HCT116 (cell line): Measurements from ENCODE around the gene MRPL37. TPM values are rescaled to one million over a fixed set of nuclear protein-coding genes. Genes with fewer than 3 reads are reported as not detected.

ENCODE experiments used
- ATAC-seq: fragments of 200-7000 bp; cut with Tn5 transposase; 2 replicates; pipeline ENCODE4 v1.9.1; 2020; ENCODE audit warnings: mild to moderate bottlenecking, moderate library complexity
- BruUV-seq: library from RNA; stranded (reverse); fragments of 400-500 nt; replicated peaks from 2 replicates; lab custom pipeline; 2021; lab: Mats Ljungman, UMichigan
- CTCF ChIA-PET: fragments of 300-600 bp; sonication (Branson Sonifier 250); formaldehyde crosslinking; loops from one replicate; lab custom pipeline; 2021; ENCODE audit warnings: antibody characterized with exemption; lab: Charles Lee
- POLR2A ChIA-PET: fragments of 300-600, 350-600 bp; sonication (Branson Sonifier 250); formaldehyde crosslinking; loops from one replicate; lab custom pipeline; 2021; ENCODE audit warnings: antibody characterized with exemption; lab: Charles Lee
- RAD21 ChIA-PET, 2 experiments: fragments of 300-600 bp; sonication (Branson Sonifier 250); formaldehyde crosslinking; loops; one replicate each; lab custom pipeline; 2023; ENCODE audit warnings: low total read pairs in 2 of 2; ENCODE audit not compliant: uncharacterized antibody in 2 of 2, unreplicated experiment in 2 of 2, low non-redundant PET in 1 of 2; lab: Charles Lee
- DNase-seq: peaks from one replicate; pipeline ENCODE4 v3.0.0-alpha.2; 2010; ENCODE audit warnings: low read depth, low spot score
- H2AFZ ChIP-seq: fragments of 200-600 bp; shearing (Covaris generic), sonication (generic); 2 replicates; pipeline ENCODE4 v1.6.1; 2017; ENCODE audit warnings: low read depth, mixed run types, mixed read lengths, antibody characterized with exemption, low read length; ENCODE audit not compliant: poor library complexity, severe bottlenecking
- H3K27ac ChIP-seq: 2 replicates; pipeline ENCODE4 v1.5.1; 2012; ENCODE audit warnings: low read depth, low read length
- H3K27me3 ChIP-seq: fragments of 200-600 bp; sonication (generic); 2 replicates; pipeline ENCODE4 v1.6.1; 2016; ENCODE audit warnings: mixed run types, low read length, mixed read lengths; ENCODE audit not compliant: insufficient read depth
- H3K36me3 ChIP-seq, 2 experiments: fragments of 200-500 bp in 1 of 2; fragments of 200-600 bp in 1 of 2; sonication (Bioruptor generic) in 1 of 2; sonication (generic) in 1 of 2; 2 replicates each; pipeline versions ENCODE4 v1.5.1 to v1.6.1; 2014 to 2016; ENCODE audit warnings: low read length in 2 of 2, inconsistent platforms in 1 of 2, mixed read lengths in 1 of 2, mixed run types in 1 of 2; ENCODE audit not compliant: insufficient read depth in 2 of 2, control insufficient read depth in 1 of 2
- H3K4me1 ChIP-seq, 2 experiments: fragments of 200-600 bp in 1 of 2; sonication (generic) in 1 of 2; 2 replicates each; pipeline versions ENCODE4 v1.5.1 to v1.6.1; 2012 to 2017; ENCODE audit warnings: low read length in 2 of 2, inconsistent platforms in 1 of 2, mild to moderate bottlenecking in 1 of 2, mixed read lengths in 1 of 2, mixed run types in 1 of 2, moderate library complexity in 1 of 2; ENCODE audit not compliant: insufficient read depth in 2 of 2, control insufficient read depth in 1 of 2
- H3K4me2 ChIP-seq: fragments of 200-600 bp; sonication (generic); 2 replicates; pipeline ENCODE4 v1.6.1; 2017; ENCODE audit warnings: mixed run types, low read length, mixed read lengths
- H3K4me3 ChIP-seq, 2 experiments: fragments of 200-600 bp in 1 of 2; sonication (generic) in 1 of 2; replicated peaks in 1 of 2; 2 replicates each; pipeline ENCODE4 v1.5.1; 2011 to 2016; ENCODE audit warnings: low read length in 2 of 2, control low read depth in 1 of 2, low read depth in 1 of 2, mild to moderate bottlenecking in 1 of 2, mixed read lengths in 1 of 2, mixed run types in 1 of 2
- H3K79me2 ChIP-seq: fragments of 200-600 bp; sonication (generic); 2 replicates; pipeline ENCODE4 v1.6.1; 2017; ENCODE audit warnings: mild to moderate bottlenecking, mixed run types, low read length, moderate library complexity, mixed read lengths; ENCODE audit not compliant: insufficient read depth
- H3K9ac ChIP-seq: fragments of 200-600 bp; sonication (generic); 2 replicates; pipeline ENCODE4 v1.6.1; 2016; ENCODE audit warnings: low read length, mixed read lengths
- H3K9me2 ChIP-seq: fragments of 200-600 bp; sonication (generic), shearing (Covaris generic); 2 replicates; pipeline ENCODE4 v1.6.1; 2017; ENCODE audit warnings: mixed run types, mild to moderate bottlenecking, moderate library complexity; ENCODE audit not compliant: insufficient read depth
- H3K9me3 ChIP-seq, 2 experiments: fragments of 200-500 bp in 1 of 2; fragments of 200-600 bp in 1 of 2; sonication (Bioruptor generic) in 1 of 2; sonication (generic) in 1 of 2; 2 replicates each; pipeline ENCODE4 v1.6.1; 2014 to 2017; ENCODE audit warnings: low read length in 2 of 2, mixed read lengths in 2 of 2, inconsistent platforms in 1 of 2, low read depth in 1 of 2, mild to moderate bottlenecking in 1 of 2, mixed run types in 1 of 2, moderate library complexity in 1 of 2; ENCODE audit not compliant: control insufficient read depth in 1 of 2, insufficient read depth in 1 of 2
- H4K20me1 ChIP-seq: fragments of 200-600 bp; sonication (generic), shearing (Covaris generic); 2 replicates; pipeline ENCODE4 v1.6.1; 2017; ENCODE audit warnings: mixed run types, mild to moderate bottlenecking, moderate library complexity; ENCODE audit not compliant: insufficient read depth
- CEBPB ChIP-seq: IDR thresholded peaks from 2 replicates; pipeline ENCODE4 v1.6.1; 2012; ENCODE audit warnings: low read depth
- EGR1 ChIP-seq: IDR thresholded peaks from 2 replicates; pipeline ENCODE4 v1.6.1; 2012; ENCODE audit warnings: low read depth
- ELF1 ChIP-seq: IDR thresholded peaks from 2 replicates; pipeline ENCODE4 v1.6.1; 2012; ENCODE audit warnings: low read depth, borderline replicate concordance
- EZH2phosphoT487 ChIP-seq: fragments of 200-600 bp; IDR thresholded peaks from 2 replicates; pipeline ENCODE4 v1.6.1; 2018; ENCODE audit warnings: antibody characterized with exemption, borderline replicate concordance
- FOSL1 ChIP-seq: IDR thresholded peaks from 2 replicates; pipeline ENCODE4 v1.6.1; 2012; ENCODE audit warnings: low read depth
- POLR2A ChIP-seq: IDR thresholded peaks from 2 replicates; pipeline ENCODE4 v1.7.0; 2011; ENCODE audit warnings: borderline replicate concordance; ENCODE audit not compliant: insufficient read depth, insufficient read length; ENCODE audit errors: extremely low read depth
- SIN3A ChIP-seq: IDR thresholded peaks from 2 replicates; pipeline ENCODE4 v1.6.1; 2012; ENCODE audit warnings: low read depth
- SP1 ChIP-seq: IDR thresholded peaks from 2 replicates; pipeline ENCODE4 v1.6.1; 2012; ENCODE audit warnings: low read depth
- TCF7L2 ChIP-seq: IDR thresholded peaks from 2 replicates; pipeline ENCODE4 v1.7.0; 2011; ENCODE audit warnings: borderline replicate concordance, inconsistent platforms; ENCODE audit not compliant: insufficient read depth, insufficient read length; ENCODE audit errors: extremely low read depth
- YY1 ChIP-seq: IDR thresholded peaks from 2 replicates; pipeline ENCODE4 v1.6.1; 2011; ENCODE audit warnings: low read length, low read depth, moderate library complexity, mild to moderate bottlenecking; ENCODE audit not compliant: insufficient replicate concordance; ENCODE audit errors: extremely low read depth
- ZBTB33 ChIP-seq: IDR thresholded peaks from 2 replicates; pipeline ENCODE4 v1.6.1; 2011; ENCODE audit warnings: mild to moderate bottlenecking, low read length, moderate library complexity; ENCODE audit not compliant: insufficient replicate concordance; ENCODE audit errors: extremely low read depth
- ZFX ChIP-seq: fragments of 450-650 bp; IDR thresholded peaks from 2 replicates; pipeline ENCODE4 v1.6.1; 2017
- ZNF274 ChIP-seq: fragments of 200-500 bp; sonication (Bioruptor generic); IDR thresholded peaks from 2 replicates; pipeline ENCODE4 v1.6.1; 2014; ENCODE audit warnings: mild to moderate bottlenecking, low read depth, low read length, inconsistent platforms
- intact Hi-C: fragments of 100-400 bp; cut with micrococcal nuclease; formaldehyde crosslinking; loops from 2 replicates; pipeline ENCODE4 v1.10.0; 2022
- total RNA-seq: library from RNA; stranded (reverse); gene quantifications from one replicate; pipeline ENCODE4 v1.2.1, GENCODE V29; 2021; ENCODE audit not compliant: unreplicated experiment
- TF ChIP-seq, protein P1 (sequence below), 3 experiments: fragments of 200-600 bp in 1 of 3; sonication (generic) in 1 of 3; IDR thresholded peaks in 2 of 3; conservative IDR thresholded peaks in 1 of 3; 2 replicates each; pipeline ENCODE4 v1.5.1; 2012 to 2017; ENCODE audit warnings: low read depth in 2 of 3, low read length in 2 of 3, antibody characterized with exemption in 1 of 3, borderline replicate concordance in 1 of 3, control low read depth in 1 of 3, mild to moderate bottlenecking in 1 of 3, mixed read lengths in 1 of 3, mixed run types in 1 of 3, moderate library complexity in 1 of 3; ENCODE audit not compliant: insufficient read depth in 1 of 3

Gene MRPL37
- total RNA-seq, 1 experiment from 2014 or later, result 132 TPM

DNA sequence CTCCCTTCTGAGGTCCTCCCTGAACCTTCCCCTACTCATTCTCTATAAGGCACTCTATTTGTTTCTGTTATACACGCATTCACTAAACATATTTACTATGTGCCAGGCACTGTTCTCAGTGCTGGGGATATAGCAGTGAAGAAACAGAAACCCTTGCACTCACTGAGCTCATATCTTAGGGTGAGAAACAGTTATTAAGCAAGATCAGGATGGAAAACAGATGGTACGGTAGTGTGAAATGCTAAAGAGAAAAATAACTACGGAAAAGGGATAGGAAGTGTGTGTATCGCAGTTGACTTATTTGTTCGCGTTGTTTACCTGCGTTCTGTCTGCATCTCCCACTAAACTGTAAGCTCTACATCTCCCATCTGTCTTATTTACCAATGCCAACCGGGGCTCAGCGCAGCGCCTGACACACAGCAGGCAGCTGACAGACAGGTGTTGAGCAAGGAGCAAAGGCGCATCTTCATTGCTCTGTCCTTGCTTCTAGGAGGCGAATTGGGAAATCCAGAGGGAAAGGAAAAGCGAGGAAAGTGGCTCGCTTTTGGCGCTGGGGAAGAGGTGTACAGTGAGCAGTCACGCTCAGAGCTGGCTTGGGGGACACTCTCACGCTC lies 709 bp upstream of the MRPL37 start:
- BruUV-seq, result TSS peak; percentile 88
- H3K4me1 ChIP-seq, result peaks cover 11 to 17% of the 10 kb centered on the region in 2 experiments
- DNase-seq (no peak), ATAC-seq (peak; percentile 9)
- peaks cover 42% of the 10 kb centered on the region for H3K79me2 ChIP-seq
- no peaks in the 10 kb centered on the region for H3K9me3 ChIP-seq
- ChIA-PET CTCF (interaction anchor here (1.1 to 2.1 kb wide), 3 partner anchors 18 to 338 kb away, joined by 3 to 8 read pairs (median 5); no protein-coding TSS in a partner anchor), RAD21 (no interaction called here), POLR2A (interaction anchor here (0.7 to 1.3 kb wide), 5 partner anchors 17 to 300 kb away, joined by 3 to 8 read pairs (median 3); no protein-coding TSS in a partner anchor)
- no peaks in the 10 kb centered on the region for H4K20me1 ChIP-seq
- H3K36me3 ChIP-seq, result peaks cover 3 to 4% of the 10 kb centered on the region in 2 experiments; a peak in 1 of 4 replicates
- H3K4me3 ChIP-seq, result peak overlapping the region; percentile 81 to 89
- TF ChIP-seq SP1 (no peak), EZH2phosphoT487 (no peak), CEBPB (no peak), ZBTB33 (no peak), ZFX (no peak), ELF1 (no peak), SIN3A (no peak), TCF7L2 (no peak), ZNF274 (no peak), POLR2A (no peak), YY1 (no peak), FOSL1 (no peak), EGR1 (no peak)
- TF ChIP-seq, protein P1, sequence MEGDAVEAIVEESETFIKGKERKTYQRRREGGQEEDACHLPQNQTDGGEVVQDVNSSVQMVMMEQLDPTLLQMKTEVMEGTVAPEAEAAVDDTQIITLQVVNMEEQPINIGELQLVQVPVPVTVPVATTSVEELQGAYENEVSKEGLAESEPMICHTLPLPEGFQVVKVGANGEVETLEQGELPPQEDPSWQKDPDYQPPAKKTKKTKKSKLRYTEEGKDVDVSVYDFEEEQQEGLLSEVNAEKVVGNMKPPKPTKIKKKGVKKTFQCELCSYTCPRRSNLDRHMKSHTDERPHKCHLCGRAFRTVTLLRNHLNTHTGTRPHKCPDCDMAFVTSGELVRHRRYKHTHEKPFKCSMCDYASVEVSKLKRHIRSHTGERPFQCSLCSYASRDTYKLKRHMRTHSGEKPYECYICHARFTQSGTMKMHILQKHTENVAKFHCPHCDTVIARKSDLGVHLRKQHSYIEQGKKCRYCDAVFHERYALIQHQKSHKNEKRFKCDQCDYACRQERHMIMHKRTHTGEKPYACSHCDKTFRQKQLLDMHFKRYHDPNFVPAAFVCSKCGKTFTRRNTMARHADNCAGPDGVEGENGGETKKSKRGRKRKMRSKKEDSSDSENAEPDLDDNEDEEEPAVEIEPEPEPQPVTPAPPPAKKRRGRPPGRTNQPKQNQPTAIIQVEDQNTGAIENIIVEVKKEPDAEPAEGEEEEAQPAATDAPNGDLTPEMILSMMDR (IDR thresholded peaks at IDR 0.05 in 2 of 3, conservative IDR thresholded peaks at IDR 0.05 in 1 of 3; ENCODE audit: borderline replicate concordance in 1 of 3, insufficient read depth in 1 of 3, low read depth in 2 of 3, low read length in 2 of 3), result no peak
- H2AFZ ChIP-seq, result peak overlapping the region; percentile 67
- intact Hi-C loops, result no loop called here
- H3K9ac ChIP-seq, result peak overlapping the region; percentile 90
- H3K9me2 ChIP-seq, result no peaks in the 10 kb centered on the region
- H3K27me3 ChIP-seq, result no peaks in the 10 kb centered on the region
- H3K4me2 ChIP-seq, result peak overlapping the region; percentile 97
- H3K27ac ChIP-seq, result peak overlapping the region; percentile 25; the same call in 1 of the 2 replicates
